Heart right ventricle (tissue), 16 donors: ENCODE results near the gene NRBP1. TPM values are rescaled to one million over a fixed set of nuclear protein-coding genes. Genes with fewer than 3 reads are reported as not detected.
A peak's percentile ranks its signal among the peaks of the same experiment; 100 is the strongest.

ENCODE experiments used
- ATAC-seq, 8 donors: fragments of 200-7000 bp; cut with Tn5 transposase; one replicate each; pipeline ENCODE4 v1.9.1; 2020; ENCODE audit warnings: mild to moderate bottlenecking in 8 of 8, moderate library complexity in 8 of 8, moderate number of reproducible peaks in 1 of 8
- DNase-seq, 2 donors: peaks; one replicate each; pipeline ENCODE4 v3.0.0-alpha.2; 2020
- H3K27ac ChIP-seq, 10 donors: fragments of 200-600 bp; sonication (generic) in 2 of 10; one replicate each; pipeline versions ENCODE4 v1.5.0 to v1.8.0; 2020 to 2022; ENCODE audit warnings: mild to moderate bottlenecking in 3 of 10
- H3K27me3 ChIP-seq, 7 donors: fragments of 200-600 bp; one replicate each; pipeline ENCODE4 v1.8.0; 2021 to 2022; ENCODE audit warnings: mild to moderate bottlenecking in 2 of 7
- H3K36me3 ChIP-seq, 9 donors: fragments of 200-600 bp; sonication (generic) in 1 of 9; one replicate each; pipeline versions ENCODE4 v1.5.0 to v1.8.0; 2020 to 2022; ENCODE audit warnings: mild to moderate bottlenecking in 2 of 9
- H3K4me1 ChIP-seq, 9 donors: fragments of 200-600 bp; sonication (generic) in 1 of 9; one replicate each; pipeline versions ENCODE4 v1.5.0 to v1.8.0; 2020 to 2022; ENCODE audit warnings: mild to moderate bottlenecking in 4 of 9
- H3K4me3 ChIP-seq, 10 donors: fragments of 200-600 bp; sonication (generic) in 2 of 10; one replicate each; pipeline versions ENCODE4 v1.5.0 to v1.8.0; 2020 to 2022; ENCODE audit warnings: mild to moderate bottlenecking in 7 of 10, moderate library complexity in 2 of 10
- H3K9me3 ChIP-seq, 11 donors: fragments of 200-600 bp in 10 of 11; sonication (generic) in 2 of 11; one replicate each; pipeline versions ENCODE4 v1.5.0 to v1.8.0; 2013 to 2022; ENCODE audit warnings: mild to moderate bottlenecking in 2 of 11, control low read depth in 1 of 11, moderate library complexity in 1 of 11
- CTCF ChIP-seq, 9 donors: fragments of 200-600 bp; sonication (generic) in 2 of 9; IDR thresholded peaks; one replicate each; pipeline versions ENCODE4 v1.5.0 to v1.8.0; 2021 to 2022; ENCODE audit warnings: antibody characterized with exemption in 9 of 9, mild to moderate bottlenecking in 5 of 9, moderate library complexity in 1 of 9
- WGBS, 2 donors: extraction: QIAGEN DNeasy Blood & Tissue Kit; methylation state at CpG; one replicate each; pipeline ENCODE4 v1.1.7; 2013; ENCODE audit warnings: inconsistent platforms in 1 of 2; 5-methylcytosine and 5-hydroxymethylcytosine counted together
- intact Hi-C, 10 donors: fragments of 100-400 bp; cut with DNase I; formaldehyde crosslinking; loops; one replicate each; pipeline versions ENCODE4 v1.11.1 to v1.14.2; 2022
- polyA plus RNA-seq, 2 donors: library from polyadenylated mRNA; stranded (reverse); fragments of 200-250 nt; gene quantifications; one replicate each; pipeline ENCODE4 v1.2.3, GENCODE V29; 2013
- total RNA-seq, 10 donors: library from RNA; stranded (reverse); fragmentation: NEBNext Ultra II Directional in 3 of 10; extraction: Animal tissue kit (Norgen Biotek cat#: 25700) in 3 of 10; gene quantifications; one replicate each; pipeline versions ENCODE4 v1.2.1 to v1.2.4, GENCODE V29; 2021 to 2023
- donor health status: Arrhythmogenic right ventricular cardiomyopathy.
- donor health status: ischemic (EF 13 %, LVEDD 7.1; RV severe dilation, severe dysfunction).
- donor health status: healthy with polysubstance abuse.
- donor health status: DM: no; HTN: yes; CAD: no.
- donor health status: DM: no; HTN: no; CAD: no.
- donor health status: ischemic (EF 25% LVEDD 6.9; RV normal size, moderate dysfunction).
- donor health status: ischemic (EF 25% LVEDD 5.7; RV mildly dilated, moderate dysfunction).
- donor health status: healthy.
- donor health status: DM: yes; HTN: yes; CAD: no.
- donor health status: Ischemic cardiomyopathy.
- donor health status: ischemic (EF 35%, LVEDD 5.7; RV mildly dilated, moderate dysfunction).
- donor health status: nonischemic (EF 11% LVEDD 7.7; RV severe dilation, severe dysfunction).
- donor health status: DM: yes; HTN: yes; CAD: no.
- donor health status: PGD.
- donor health status: ischemic (EF 29% LVEDD 5.4; RV normal size, mild dysfunction).
- donor health status: nonischemic (EF 23%, LVEDD 6.1; RV moderate dilation, normal function).

The NRBP1 gene
- total and polyA plus RNA-seq, 12 donors = 25.5 to 97.4 (median 59.2) TPM

DNA sequence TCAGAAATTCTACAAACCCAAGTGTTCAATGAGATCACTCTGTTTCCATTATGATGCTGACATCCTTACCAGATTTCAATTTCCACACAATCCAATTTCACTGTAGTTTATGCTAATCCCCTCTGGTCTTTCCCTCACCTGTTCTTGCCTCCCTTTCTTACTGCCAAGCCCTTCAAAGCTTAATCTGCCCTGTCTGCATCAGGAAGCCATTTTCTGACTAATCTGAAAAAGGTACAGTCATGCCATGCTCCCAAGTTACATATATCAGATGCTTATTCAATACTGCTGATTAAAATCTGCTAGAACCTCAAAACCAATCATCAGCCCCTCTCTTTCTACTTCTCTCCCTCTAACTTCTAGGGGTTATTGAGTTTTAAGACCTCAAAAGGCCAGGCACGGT, 22.7 kb downstream of the NRBP1 start:
- no peak for TF ChIP-seq CTCF (IDR thresholded peaks at IDR 0.05)
- DNase-seq = no peak
- Histone ChIP-seq H3K27me3 (no peaks in the 10 kb centered on the region), H3K4me3 (no peak overlapping the region), H3K36me3 (peaks cover 0 to 99% (median 52%) of the 10 kb centered on the region in 9 donors), H3K4me1 (no peaks in the 10 kb centered on the region), H3K9me3 (no peaks in the 10 kb centered on the region), H3K27ac (no peak overlapping the region)
- intact Hi-C loops = no loop called here
- 42 to 100% methylated on average over 1 of the region's 1 CpG for WGBS, 2 donors
- no peak for ATAC-seq

DNA sequence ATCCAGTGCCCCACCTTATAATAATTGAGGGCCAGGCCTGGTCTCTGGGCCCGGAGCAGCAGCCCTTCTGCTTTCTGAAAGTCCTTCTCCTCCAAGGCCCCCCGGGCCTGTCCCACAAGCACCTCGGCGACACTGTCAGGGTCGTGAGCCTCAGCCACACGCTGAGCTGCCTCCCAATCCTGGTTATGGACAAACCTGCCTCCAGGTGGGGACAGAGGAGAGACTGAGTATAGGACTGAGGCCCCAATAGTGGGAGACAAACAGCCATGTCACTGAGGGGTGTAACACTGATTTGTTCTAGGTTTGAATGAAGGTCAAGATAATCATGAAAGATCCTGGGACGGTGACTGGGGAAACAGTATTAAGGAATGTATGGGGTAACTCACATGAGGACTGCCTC, 25.5 kb downstream of the NRBP1 start:
- ATAC-seq (no peak), DNase-seq (no peak)
- Histone ChIP-seq H3K27me3 (no peaks in the 10 kb centered on the region), H3K27ac (no peak overlapping the region), H3K9me3 (no peaks in the 10 kb centered on the region), H3K36me3 (peaks cover 0 to 100% (median 75%) of the 10 kb centered on the region in 9 donors), H3K4me3 (no peak overlapping the region), H3K4me1 (no peaks in the 10 kb centered on the region)
- intact Hi-C loops = no loop called here
- no peak for TF ChIP-seq CTCF (IDR thresholded peaks at IDR 0.05)
- 85 to 95% methylated on average over 7 of the region's 7 CpGs for WGBS, 2 donors

GRCh38 chr2:27461118-27461517, 32.7 kb downstream of the NRBP1 start:
- 64 to 68% methylated on average over 8 of the region's 8 CpGs for WGBS, 2 donors
- intact Hi-C loops = no loop called here
- no peak for TF ChIP-seq CTCF (IDR thresholded peaks at IDR 0.05)
- no peak overlapping the region for H3K4me3 ChIP-seq
- ATAC-seq = peak in 5 of 8 donors; percentile 47 to 75 (median 63)
- DNase-seq = peak; percentile 19 to 27
- peaks cover 0 to 90% (median 43%) of the 10 kb centered on the region in 9 donors for H3K36me3 ChIP-seq
- no peaks in the 10 kb centered on the region for H3K27me3 ChIP-seq
- no peaks in the 10 kb centered on the region for H3K9me3 ChIP-seq
- H3K27ac ChIP-seq = no peak overlapping the region
- H3K4me1 ChIP-seq = no peaks in the 10 kb centered on the region

DNA sequence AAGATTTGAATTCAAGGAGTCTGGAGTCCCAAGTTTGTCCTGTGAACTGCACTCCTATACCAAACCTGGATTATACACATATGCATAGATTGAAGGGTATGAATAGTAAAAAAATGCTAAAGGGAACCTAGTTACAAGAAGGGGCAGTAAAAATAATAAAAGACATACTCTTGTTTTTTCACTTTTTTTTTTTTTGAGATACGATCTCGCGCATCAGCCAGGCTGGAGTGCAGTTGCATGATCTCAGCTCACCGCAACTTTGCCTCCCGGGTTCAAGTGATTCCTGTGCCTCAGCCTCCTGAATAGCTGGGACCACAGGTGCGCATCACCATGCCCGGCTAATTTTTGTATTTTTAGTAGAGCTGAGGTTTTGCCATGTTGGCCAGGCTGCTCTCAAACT, 36.0 kb downstream of the NRBP1 start:
- Histone ChIP-seq H3K4me3 (no peak overlapping the region), H3K4me1 (no peaks in the 10 kb centered on the region), H3K36me3 (peaks cover 0 to 71% (median 10%) of the 10 kb centered on the region in 9 donors), H3K27ac (no peak overlapping the region), H3K27me3 (no peaks in the 10 kb centered on the region), H3K9me3 (no peaks in the 10 kb centered on the region)
- TF ChIP-seq CTCF (IDR thresholded peaks at IDR 0.05) = no peak
- ATAC-seq (no peak), DNase-seq (no peak)
- intact Hi-C loops = no loop called here
- 96 to 98% methylated on average over 7 of the region's 7 CpGs for WGBS, 2 donors
